ENCODE data around the gene TCHP.
"Not testable (repeated sequence)": the region's sequence is repeated elsewhere in the genome, so short reads cannot be mapped to it uniquely, and the experiment has no call there.

Gene TCHP

DNA sequence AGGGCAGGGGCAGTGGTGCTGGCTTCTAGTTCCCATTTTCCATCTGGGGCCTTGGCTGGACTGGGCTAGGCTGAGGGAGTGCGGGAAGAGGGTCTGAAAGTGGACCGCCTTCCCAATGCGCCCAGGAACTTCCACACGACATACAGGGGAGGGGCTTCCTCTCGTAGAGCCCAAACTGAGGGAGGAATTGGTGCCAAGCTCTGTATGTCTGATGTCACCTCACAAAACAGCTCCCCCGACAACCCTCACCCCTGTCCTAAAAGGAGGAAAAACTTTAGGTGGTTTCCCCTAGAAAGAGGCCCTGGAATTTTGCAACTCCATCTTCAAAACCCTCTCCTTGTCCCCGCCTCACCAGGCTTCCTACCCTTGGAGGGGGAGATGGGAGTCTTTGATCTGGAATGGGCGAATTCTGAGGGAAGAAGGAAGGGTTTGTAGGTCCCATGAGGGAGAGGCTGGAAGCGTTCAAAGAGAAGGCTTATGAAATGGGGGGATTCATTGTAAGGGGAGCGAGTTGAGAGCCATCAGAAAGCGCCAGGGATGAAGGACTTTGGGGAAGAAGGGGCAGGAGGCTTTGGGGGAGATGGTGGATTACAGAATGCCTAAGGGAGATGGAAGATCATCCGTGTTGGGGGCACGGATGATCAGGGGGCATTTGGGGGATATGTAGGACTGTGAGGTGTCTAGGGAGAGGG is 20.6 kb upstream of the TCHP start:
- peak in 1 of 2 donors; percentile 33 for DNase-seq

DNA sequence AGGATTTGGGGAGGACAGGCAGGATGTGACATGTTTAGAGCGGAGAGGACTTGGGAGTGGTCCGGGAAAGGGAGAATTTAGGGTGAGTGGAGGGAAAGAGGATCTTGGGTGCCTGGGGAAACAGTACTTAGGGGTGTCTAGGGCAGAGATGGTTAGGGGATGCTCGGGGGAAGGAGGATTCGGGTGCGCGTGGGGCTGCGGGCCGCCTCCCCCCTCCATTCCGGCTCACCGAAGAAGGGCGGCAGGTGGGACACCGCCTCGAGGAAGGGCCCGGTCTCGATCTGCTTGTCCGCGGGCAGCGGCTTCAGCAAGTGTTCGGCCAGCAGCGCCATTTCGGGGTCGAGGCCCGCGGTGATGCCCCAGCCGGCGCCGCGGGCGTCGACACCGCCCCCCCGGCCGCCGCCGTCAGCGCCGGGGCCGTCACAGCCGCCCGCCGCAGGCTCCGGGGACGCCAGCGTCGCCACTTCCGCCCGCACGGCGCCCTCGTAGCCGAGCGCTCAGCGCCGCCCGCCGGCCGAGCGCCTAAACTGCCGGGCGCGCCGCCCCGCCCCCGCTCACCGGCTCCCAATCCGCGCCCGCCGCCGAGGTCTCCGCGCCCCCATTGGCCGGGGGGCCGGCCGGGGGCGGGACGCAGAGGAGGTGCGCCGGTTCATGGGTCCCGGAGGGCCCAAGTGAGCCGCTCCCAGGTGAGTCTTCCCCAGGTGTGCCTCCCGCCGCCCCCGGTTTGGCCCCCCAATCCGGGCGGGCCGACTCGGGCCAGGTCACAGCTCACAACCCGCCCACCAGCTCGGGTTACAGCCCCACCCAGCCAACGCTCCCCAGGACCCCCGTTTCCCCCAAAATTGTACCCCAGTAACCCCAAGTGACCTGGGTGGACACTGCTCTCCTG is 19.8 kb upstream of the TCHP start, which contains the start of gene GLTP:
Gene GLTP, minus strand, starts transcription at position 499 of the 889 bp plus-strand sequence. Its CDS starts 167 bp downstream, at position 332.
- peak; percentile 71 to 74 for DNase-seq

DNA sequence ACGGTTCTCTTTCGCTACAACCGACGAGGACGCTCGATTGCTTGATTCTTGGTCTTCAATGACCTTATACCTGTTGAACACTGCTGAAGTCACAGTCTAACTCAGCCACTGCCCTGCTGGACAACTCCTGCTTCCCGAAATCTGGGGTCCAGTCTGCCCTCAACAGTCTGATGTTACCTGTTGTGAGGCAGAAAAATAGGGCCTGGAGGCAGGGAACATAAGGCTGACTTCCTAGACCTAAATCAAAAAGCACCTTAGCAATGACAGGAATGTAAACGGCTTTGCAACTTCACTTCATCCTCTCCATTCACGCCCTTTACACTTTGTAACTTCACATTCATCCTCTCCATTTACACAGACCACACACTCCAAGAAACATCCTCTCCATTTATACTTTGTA is 19.1 kb upstream of the TCHP start:
- peak in 1 of 2 donors; percentile 18 for DNase-seq

DNA sequence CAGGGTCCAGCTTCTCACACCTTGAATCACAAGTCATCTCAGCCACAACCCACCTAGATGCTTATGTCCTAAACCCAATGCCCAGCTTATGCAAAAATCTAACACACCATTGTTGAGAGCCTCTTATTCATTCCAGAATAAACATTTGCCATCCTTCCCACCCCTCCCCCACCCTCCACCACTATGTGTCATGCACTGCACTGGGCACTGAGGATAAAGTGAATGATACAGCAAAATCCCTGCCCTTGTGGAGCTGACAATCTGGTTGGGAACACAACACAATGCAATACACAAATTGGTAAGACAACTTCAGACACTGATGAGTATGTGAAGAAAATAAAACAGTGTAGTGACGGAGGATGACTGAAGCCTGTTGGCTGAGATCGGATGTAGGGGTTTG is 18.3 kb upstream of the TCHP start:
- no peak for DNase-seq

GRCh38 chr12:109883461-109883860 is 16.6 kb upstream of the TCHP start:
- DNase-seq = no peak

DNA sequence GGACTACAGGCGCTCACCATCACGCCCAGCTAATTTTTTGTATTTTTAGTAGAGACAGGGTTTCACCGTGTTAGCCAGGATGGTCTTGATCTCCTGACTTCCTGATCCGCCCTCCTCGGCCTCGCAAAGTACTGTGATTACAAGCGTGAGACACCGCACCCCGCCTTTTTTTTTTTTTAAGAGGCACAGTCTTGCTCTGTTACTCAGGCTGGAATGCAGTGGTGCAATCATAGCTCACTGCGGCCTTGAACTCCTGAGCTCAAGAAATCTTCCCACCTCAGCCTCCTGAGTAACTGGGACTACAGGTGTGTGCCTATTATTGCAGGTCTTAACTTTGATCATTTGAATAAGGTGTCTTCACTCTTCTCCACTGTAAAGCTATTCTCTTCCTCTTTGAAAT is 14.5 kb upstream of the TCHP start:
- no peak for DNase-seq

DNA sequence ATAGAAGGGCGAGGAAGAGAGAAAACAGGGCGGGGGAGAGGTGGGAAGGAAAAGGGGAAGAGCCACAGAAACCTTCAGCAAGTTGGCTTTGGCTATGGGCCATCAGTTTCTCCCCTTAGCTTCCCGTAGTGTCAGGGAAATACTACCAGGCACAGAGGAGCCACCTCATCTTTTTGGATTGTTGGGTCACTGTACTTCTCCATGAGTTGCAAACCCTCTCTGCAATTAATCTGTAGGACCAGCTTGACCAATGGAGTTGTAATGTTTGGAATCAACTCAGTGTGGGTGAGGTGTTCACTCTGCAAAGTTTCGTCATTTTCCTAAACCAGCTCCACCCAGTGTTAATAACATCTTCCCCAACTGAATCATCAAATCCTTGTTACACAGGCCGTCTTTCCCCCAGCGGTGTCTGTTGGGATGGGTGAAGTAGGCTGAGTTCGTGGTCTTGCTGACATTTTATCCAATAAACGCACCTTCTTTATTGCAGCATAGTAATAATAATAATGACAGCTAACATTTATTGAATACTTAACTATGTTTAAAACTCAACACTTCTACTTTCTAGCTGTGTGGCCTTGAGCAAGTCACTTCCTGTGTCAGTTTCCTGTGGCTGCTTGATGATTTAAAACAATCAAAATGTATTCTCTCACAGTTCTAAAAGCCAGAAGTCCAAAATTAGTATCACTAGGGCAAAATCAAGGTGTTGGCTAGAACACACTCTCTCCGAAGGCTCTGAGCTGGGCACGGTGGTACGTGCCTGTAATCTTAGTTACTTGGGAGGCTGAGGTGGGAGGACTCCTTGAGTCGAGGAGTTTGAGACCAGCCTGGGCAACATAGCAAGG is 11.7 kb upstream of the TCHP start:
- no peak for DNase-seq

DNA sequence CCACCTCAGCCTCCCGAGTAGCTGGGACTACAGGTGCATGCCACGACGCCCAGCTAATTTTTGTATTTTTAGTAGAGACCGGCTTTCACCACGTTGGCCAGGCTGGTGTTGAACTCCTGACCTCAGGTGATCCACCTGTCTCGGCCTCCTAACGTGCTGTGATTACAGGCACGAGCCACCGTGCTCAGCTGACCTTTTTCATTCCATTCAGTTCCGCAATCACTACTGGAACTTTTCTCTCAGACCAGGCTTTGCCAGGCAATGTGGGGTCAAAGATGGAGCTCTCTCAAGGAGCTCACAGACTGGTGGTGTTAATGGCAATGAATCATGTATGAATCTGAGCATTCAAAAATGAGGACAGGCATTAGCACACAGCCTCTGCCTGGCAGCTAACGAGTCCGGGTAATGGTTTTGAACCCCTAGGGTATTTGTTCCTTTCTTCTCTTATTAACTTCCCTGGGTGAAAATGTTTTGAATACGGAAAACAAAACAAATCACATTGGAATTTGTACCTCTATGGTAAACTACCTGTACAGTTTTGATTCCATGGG is 9.4 kb upstream of the TCHP start:
- no peak for DNase-seq

DNA sequence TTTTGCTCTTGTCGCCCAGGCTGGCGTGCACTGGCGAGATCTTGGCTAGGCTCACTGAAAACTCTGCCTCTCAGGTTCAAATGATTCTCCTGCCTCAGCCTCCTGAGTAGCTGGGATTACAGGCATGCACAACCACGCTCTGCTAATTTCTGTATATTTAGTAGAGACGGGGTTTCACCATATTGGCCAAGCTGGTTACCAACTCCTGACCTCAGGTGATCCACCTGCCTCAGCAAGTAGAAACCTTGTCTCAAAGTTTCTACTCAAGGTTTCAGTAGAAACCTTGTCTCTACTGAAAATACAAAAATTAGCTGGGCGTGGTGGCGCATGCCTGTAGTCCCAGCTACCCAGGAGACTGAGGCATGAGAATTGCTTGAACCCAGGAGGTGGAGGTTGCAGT is 8.3 kb upstream of the TCHP start:
- DNase-seq = not testable (repeated sequence)

GRCh38 chr12:109892165-109892715 is 7.8 kb upstream of the TCHP start:
- DNase-seq = no peak

- no peak for DNase-seq
These were observed 7.3 kb upstream of the TCHP start for GRCh38 chr12:109892748-109893147.

DNA sequence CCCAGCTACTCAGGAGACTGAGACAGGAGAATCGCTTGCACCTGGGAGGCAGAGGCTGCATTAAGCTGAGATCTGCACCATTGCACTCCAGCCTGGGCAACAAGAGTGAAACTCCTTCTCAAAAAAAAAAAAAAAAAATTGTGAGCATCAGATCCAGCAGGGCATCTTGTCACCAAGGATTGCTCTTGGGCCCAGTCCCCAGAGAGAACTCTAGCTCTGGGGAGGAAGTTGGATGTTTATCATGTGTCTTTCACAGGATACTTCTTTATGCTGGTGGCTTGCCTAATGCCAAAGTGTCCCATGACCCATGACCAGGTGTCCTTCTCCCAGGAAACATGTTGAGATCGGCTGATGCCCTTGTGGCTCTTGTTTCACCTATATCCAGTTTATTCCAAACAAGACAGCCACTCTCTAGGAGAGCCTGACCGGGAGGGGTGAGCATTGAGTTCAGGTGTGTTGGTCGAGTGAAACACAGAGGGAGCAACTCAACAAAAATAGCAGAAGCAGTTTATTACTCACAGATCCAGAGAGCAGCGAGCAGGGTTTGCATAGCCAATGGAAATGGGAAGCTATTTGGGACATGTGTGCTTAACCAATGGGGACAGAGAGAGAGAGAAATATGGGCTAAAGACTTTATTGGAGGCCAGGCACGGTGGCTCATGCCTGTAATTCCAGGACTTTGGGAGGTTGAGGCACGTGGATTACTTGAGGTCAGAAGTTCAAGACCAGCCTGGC is 6.6 kb upstream of the TCHP start:
- DNase-seq = no peak

DNA sequence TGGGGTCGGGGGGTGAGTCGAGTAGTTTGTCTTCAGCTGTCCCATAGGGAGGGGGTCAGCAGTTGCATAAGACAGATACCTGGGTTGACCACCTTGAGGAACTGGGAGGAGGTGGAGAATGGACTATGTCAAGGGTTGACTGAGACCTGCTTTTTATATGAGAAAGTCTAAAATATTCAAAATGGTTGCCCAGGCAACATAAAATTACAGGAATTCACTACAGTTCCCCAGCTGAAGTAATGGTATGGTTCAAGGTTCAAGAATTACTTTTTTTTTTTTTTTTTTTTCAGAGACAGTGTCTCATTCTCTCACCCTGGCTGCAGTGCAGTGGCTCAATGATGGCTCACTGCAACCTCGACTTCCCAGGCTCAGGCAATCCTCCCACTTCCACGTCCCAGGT is 5.1 kb upstream of the TCHP start:
- no peak for DNase-seq

GRCh38 chr12:109896188-109896587 is 3.9 kb upstream of the TCHP start:
- no peak for DNase-seq

GRCh38 chr12:109897029-109897428 is 3.0 kb upstream of the TCHP start:
- DNase-seq = no peak

GRCh38 chr12:109899345-109899744 is 729 bp upstream of the TCHP start:
- not testable (repeated sequence) for DNase-seq

DNA sequence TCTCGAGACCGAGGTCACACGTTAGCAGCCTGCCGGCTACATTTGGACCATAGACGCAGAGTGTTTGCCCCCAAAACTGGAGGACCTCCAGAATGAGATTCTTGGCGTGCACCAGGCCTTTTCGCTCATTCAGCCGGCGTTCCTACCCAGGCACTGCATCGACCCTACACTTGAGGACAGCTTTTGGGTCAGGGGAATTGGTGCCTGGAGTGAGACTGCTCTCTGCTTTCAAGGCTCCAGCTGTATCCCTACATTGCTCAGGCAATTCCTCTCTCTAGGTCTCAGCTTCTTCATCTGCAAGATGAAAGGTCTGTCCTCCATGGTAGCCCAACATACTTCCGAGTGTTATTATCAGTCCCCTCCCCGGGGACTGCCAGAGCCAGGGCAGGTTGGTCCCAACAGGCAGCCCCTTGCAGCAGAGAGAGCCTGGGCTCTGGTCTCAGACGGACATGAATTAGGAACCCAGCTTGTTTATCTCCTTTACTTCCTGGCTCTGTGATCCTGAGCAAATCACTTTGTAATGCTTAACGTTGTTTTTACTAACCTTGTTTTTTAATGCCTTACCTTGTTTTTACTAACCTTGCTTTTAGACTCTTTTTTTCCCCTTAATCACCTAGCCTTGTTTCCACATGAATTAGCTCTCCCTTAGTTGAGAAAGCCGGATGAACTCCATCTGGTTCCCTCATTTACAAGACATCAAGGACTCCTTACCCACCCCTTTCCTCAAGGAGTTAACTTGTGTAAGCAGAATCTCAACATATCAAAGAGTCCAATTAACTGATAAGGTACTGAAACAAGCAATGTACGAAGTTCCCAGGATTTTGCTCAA is 892 bp downstream of the TCHP start:
- no peak for DNase-seq

- no peak for DNase-seq
These were observed 2.9 kb downstream of the TCHP start for GRCh38 chr12:109902891-109903418.

GRCh38 chr12:109905301-109905700 is 5.2 kb downstream of the TCHP start:
- DNase-seq = no peak

DNA sequence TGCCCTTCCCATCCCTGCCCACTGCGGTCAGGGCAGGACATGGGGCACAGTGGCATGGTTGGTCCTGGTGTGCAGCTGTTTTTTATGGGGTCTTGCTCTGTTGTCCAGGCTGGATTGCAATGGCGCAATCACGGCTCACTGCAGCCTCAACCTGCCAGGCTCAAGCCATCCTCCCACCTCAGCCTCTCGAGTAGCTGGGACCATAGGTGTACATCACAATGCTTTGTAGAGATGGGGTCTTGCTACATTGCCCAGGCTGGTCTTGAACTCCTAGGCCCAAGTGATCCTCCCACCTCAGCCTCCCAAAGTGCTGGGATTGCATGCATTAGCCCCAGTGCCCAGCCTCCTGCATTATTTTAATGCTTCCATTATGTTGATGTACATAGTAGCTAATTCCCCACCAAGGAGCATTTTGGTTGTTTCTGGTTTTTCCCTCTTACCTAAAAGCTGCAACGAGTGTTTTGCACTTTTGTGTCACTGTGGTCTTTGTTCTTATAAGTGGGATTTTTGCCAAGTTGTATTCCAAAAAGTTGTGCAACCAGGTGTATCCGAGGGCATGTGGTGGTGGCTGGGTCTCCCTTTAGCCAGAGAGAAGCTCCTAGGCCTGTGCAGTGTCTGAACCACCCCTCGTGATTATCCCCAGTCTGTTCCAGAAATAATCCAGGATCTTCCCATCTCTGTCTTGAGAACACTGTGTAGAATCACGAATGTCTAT is 10.3 kb downstream of the TCHP start:
- no peak for DNase-seq
